ENCODE data around the gene OR6Q1.
"Not testable (repeated sequence)": the region's sequence is repeated elsewhere in the genome, so short reads cannot be mapped to it uniquely, and the experiment has no call there.

The OR6Q1 gene, protein sequence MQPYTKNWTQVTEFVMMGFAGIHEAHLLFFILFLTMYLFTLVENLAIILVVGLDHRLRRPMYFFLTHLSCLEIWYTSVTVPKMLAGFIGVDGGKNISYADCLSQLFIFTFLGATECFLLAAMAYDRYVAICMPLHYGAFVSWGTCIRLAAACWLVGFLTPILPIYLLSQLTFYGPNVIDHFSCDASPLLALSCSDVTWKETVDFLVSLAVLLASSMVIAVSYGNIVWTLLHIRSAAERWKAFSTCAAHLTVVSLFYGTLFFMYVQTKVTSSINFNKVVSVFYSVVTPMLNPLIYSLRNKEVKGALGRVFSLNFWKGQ

DNA sequence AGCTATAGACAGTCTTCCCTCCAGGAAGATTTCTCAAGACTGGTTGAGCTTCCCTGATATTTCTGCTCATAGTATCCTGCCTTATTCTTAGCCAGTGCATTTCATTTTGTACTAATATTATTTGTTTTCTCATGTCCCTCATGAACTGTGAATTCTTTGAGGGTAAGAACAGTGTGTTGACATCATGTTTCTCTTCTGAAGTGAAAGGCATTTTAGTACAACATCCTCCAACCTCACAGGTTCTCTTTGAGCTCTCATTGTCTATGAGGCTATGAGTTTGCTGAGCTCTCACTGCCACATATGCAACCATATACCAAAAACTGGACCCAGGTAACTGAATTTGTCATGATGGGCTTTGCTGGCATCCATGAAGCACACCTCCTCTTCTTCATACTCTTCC is at the start of gene OR6Q1:
OR6Q1 (plus strand) TSS at position 301 of the 400 bp plus-strand sequence; CDS start at position 301, 0 bp downstream.
- Histone ChIP-seq H3K27me3 (ENCODE audit: insufficient read depth, low read depth) (no peaks in the 10 kb centered on the region), H4K20me1 (ENCODE audit: insufficient read depth) (no peaks in the 10 kb centered on the region), H3K9ac (no peak within 1 kb of the TSS), H2AFZ (ENCODE audit: low read depth) (no peak within 1 kb of the TSS), H3K4me1 (ENCODE audit: low read depth, poor library complexity, severe bottlenecking) (no peaks in the 10 kb centered on the region), H3K4me2 (no peak within 1 kb of the TSS), H3K27ac (no peak within 1 kb of the TSS), H3K79me2 (ENCODE audit: insufficient read depth, low read depth) (no peaks in the 10 kb centered on the region), H3K4me3 (IDR thresholded peaks at IDR 0.05; ENCODE audit: insufficient read depth, low read depth, low read length) (no peak within 1 kb of the TSS), H3K36me3 (ENCODE audit: insufficient read depth) (no peaks in the 10 kb centered on the region)
- TF ChIP-seq, protein P1, sequence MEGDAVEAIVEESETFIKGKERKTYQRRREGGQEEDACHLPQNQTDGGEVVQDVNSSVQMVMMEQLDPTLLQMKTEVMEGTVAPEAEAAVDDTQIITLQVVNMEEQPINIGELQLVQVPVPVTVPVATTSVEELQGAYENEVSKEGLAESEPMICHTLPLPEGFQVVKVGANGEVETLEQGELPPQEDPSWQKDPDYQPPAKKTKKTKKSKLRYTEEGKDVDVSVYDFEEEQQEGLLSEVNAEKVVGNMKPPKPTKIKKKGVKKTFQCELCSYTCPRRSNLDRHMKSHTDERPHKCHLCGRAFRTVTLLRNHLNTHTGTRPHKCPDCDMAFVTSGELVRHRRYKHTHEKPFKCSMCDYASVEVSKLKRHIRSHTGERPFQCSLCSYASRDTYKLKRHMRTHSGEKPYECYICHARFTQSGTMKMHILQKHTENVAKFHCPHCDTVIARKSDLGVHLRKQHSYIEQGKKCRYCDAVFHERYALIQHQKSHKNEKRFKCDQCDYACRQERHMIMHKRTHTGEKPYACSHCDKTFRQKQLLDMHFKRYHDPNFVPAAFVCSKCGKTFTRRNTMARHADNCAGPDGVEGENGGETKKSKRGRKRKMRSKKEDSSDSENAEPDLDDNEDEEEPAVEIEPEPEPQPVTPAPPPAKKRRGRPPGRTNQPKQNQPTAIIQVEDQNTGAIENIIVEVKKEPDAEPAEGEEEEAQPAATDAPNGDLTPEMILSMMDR (conservative IDR thresholded peaks at IDR 0.05; ENCODE audit: low read depth, low read length), result no peak

DNA sequence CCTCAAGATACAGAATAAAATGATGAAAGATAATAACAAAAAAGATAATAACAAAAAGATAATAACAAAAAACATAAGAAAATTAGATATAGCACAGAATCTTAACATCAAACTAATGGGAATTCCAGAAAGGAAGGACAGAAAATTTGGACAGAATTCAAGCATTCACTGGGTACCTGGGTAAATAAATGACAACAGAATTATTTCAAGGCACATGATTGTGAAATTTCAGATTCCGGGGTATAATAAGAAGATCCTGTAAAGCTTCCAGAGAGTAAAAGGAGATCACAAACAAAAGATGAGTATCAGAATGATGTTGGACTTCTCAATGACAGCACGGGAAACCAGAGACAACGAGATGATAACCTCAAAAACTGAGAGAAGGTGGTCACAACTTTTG is 49.2 kb upstream of the OR6Q1 start:
- Histone ChIP-seq H3K27me3 (ENCODE audit: insufficient read depth, low read depth) (no peaks in the 10 kb centered on the region), H4K20me1 (ENCODE audit: insufficient read depth) (no peaks in the 10 kb centered on the region), H3K4me2 (no peak overlapping the region), H3K4me1 (ENCODE audit: low read depth, poor library complexity, severe bottlenecking) (no peaks in the 10 kb centered on the region), H2AFZ (ENCODE audit: low read depth) (no peak overlapping the region), H3K79me2 (ENCODE audit: insufficient read depth, low read depth) (no peaks in the 10 kb centered on the region), H3K9ac (no peak overlapping the region), H3K36me3 (ENCODE audit: insufficient read depth) (no peaks in the 10 kb centered on the region), H3K27ac (no peak overlapping the region), H3K4me3 (IDR thresholded peaks at IDR 0.05; ENCODE audit: insufficient read depth, low read depth, low read length) (no peak overlapping the region)
- TF ChIP-seq, protein P1 (conservative IDR thresholded peaks at IDR 0.05; ENCODE audit: low read depth, low read length), result no peak

DNA sequence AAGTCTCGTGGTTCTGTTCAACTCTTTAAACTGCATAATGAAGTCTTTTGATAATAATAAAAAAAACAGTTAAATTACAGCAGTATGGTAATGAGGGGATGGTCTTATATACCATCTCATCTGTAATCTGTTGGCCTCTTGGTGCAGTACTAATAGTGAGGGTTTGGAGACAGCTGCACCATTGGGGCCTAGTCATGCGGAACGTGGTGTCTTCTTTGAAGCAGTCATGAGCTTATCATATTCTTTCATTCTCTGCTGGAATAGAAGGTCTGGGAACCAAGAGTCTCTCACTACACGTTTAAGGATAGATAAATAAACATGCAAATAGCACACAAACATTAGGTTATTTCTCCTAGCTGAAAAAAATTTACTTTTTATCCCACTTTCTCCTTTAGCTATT is 48.0 kb upstream of the OR6Q1 start:
- TF ChIP-seq, protein P1 (conservative IDR thresholded peaks at IDR 0.05; ENCODE audit: low read depth, low read length), result no peak
- no peak overlapping the region for H3K4me3 ChIP-seq (IDR thresholded peaks at IDR 0.05; ENCODE audit: insufficient read depth, low read depth, low read length)
- H3K4me2 ChIP-seq, result no peak overlapping the region
- H3K27ac ChIP-seq, result no peak overlapping the region
- no peaks in the 10 kb centered on the region for H4K20me1 ChIP-seq (ENCODE audit: insufficient read depth)
- no peaks in the 10 kb centered on the region for H3K4me1 ChIP-seq (ENCODE audit: low read depth, poor library complexity, severe bottlenecking)
- H3K79me2 ChIP-seq (ENCODE audit: insufficient read depth, low read depth), result no peaks in the 10 kb centered on the region
- no peak overlapping the region for H2AFZ ChIP-seq (ENCODE audit: low read depth)
- H3K27me3 ChIP-seq (ENCODE audit: insufficient read depth, low read depth), result no peaks in the 10 kb centered on the region
- no peaks in the 10 kb centered on the region for H3K36me3 ChIP-seq (ENCODE audit: insufficient read depth)
- no peak overlapping the region for H3K9ac ChIP-seq

DNA sequence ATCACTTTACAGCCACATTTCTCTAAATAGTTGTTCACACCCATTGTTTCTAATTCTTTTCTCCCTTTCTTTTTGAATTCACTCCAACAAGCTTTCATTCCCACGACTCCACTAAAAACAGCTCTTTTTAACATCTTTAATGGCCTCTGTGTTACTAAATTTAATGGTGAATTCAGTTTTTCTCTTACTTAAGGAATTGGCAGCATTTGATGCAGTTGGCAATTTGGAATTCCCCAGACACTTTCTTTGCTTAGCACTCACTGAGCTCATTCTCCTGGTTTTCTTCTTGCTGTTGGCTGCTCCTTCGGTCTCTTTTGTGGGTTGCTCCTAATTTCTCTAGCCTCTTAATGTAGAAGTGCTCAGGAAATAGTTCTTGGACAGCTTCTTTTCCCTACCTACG is 47.6 kb upstream of the OR6Q1 start:
- Histone ChIP-seq H4K20me1 (ENCODE audit: insufficient read depth) (no peaks in the 10 kb centered on the region), H2AFZ (ENCODE audit: low read depth) (no peak overlapping the region), H3K4me2 (no peak overlapping the region), H3K4me3 (IDR thresholded peaks at IDR 0.05; ENCODE audit: insufficient read depth, low read depth, low read length) (no peak overlapping the region), H3K4me1 (ENCODE audit: low read depth, poor library complexity, severe bottlenecking) (no peaks in the 10 kb centered on the region), H3K27ac (no peak overlapping the region), H3K9ac (no peak overlapping the region), H3K79me2 (ENCODE audit: insufficient read depth, low read depth) (no peaks in the 10 kb centered on the region), H3K27me3 (ENCODE audit: insufficient read depth, low read depth) (no peaks in the 10 kb centered on the region), H3K36me3 (ENCODE audit: insufficient read depth) (no peaks in the 10 kb centered on the region)
- TF ChIP-seq, protein P1 (conservative IDR thresholded peaks at IDR 0.05; ENCODE audit: low read depth, low read length), result no peak

DNA sequence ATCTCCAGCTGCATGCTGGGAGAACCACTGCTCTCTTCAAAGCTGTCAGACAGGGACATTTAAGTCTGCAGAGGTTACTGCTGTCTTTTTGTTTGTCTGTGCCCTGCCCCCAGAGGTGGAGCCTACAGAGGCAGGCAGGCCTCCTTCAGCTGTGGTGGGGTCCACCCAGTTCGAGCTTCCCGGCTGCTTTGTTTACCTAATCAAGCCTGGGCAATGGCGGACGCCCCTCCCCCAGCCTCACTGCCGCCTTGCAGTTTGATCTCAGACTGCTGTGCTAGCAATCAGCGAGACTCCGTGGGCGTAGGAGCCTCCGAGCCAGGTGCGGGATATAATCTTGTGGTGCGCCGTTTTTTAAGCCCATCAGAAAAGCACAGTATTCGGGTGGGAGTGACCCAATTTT is 31.2 kb upstream of the OR6Q1 start:
- not testable (repeated sequence) for H3K9ac ChIP-seq; H3K4me2 ChIP-seq; H3K27me3 ChIP-seq (ENCODE audit: insufficient read depth, low read depth); H3K27ac ChIP-seq; H2AFZ ChIP-seq (ENCODE audit: low read depth); H3K4me3 ChIP-seq (IDR thresholded peaks at IDR 0.05; ENCODE audit: insufficient read depth, low read depth, low read length); H3K79me2 ChIP-seq (ENCODE audit: insufficient read depth, low read depth); H3K36me3 ChIP-seq (ENCODE audit: insufficient read depth); H3K4me1 ChIP-seq (ENCODE audit: low read depth, poor library complexity, severe bottlenecking); H4K20me1 ChIP-seq (ENCODE audit: insufficient read depth)

DNA sequence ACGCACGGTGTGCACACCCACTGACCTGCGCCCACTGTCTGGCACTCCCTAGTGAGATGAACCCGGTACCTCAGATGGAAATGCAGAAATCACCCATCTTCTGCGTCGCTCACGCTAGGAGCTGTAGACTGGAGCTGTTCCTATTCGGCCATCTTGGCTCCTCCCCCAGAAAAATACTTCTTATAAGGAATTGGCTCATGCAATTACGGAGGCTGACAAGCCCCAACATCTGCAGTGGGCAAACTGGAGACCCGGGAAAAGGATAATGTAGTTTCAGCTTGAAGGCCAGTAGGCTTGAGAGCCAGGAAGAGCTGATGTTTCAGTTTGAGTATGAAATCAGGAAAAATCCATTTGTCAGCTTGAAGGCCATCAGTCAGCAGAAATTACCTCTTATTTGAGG is 30.7 kb upstream of the OR6Q1 start:
- not testable (repeated sequence) for H3K27me3 ChIP-seq (ENCODE audit: insufficient read depth, low read depth); H2AFZ ChIP-seq (ENCODE audit: low read depth); H3K36me3 ChIP-seq (ENCODE audit: insufficient read depth); H3K79me2 ChIP-seq (ENCODE audit: insufficient read depth, low read depth); H3K4me2 ChIP-seq; H3K27ac ChIP-seq; H3K4me3 ChIP-seq (IDR thresholded peaks at IDR 0.05; ENCODE audit: insufficient read depth, low read depth, low read length); H3K9ac ChIP-seq; H3K4me1 ChIP-seq (ENCODE audit: low read depth, poor library complexity, severe bottlenecking); H4K20me1 ChIP-seq (ENCODE audit: insufficient read depth)
